GM21528 (cell line): ENCODE measurements around the gene DLGAP4.
"Not testable (repeated sequence)": the region's sequence is repeated elsewhere in the genome, so short reads cannot be mapped to it uniquely, and the experiment has no call there.

Experiments
- ATAC-seq: cut with Tn5 transposase; IDR thresholded peaks from one replicate; pipeline ENCODE4 v1.9.1; 2021; ENCODE audit warnings: mild to moderate bottlenecking, moderate library complexity; ENCODE audit not compliant: unreplicated experiment, low FRiP score

The DLGAP4 gene

GRCh38 chr20:36522412-36522811 lies 216.3 kb downstream of the DLGAP4 start:
- ATAC-seq, result not testable (repeated sequence)

GRCh38 chr20:36523341-36523740 lies 217.2 kb downstream of the DLGAP4 start:
- ATAC-seq, result no peak

- ATAC-seq, result no peak
These were observed 219.7 kb downstream of the DLGAP4 start for GRCh38 chr20:36525620-36526365.

- ATAC-seq, result no peak
These were observed 220.4 kb downstream of the DLGAP4 start for GRCh38 chr20:36526521-36527011.

- ATAC-seq, result no peak
These were observed 221.4 kb downstream of the DLGAP4 start for GRCh38 chr20:36527331-36528125.

GRCh38 chr20:36528176-36528874 lies 222.2 kb downstream of the DLGAP4 start:
- ATAC-seq, result no peak

GRCh38 chr20:36528875-36529417 lies 222.8 kb downstream of the DLGAP4 start:
- ATAC-seq, result no peak

GRCh38 chr20:36532388-36532787 lies 226.2 kb downstream of the DLGAP4 start:
- ATAC-seq, result no peak

GRCh38 chr20:36532822-36533221 lies 226.7 kb downstream of the DLGAP4 start:
- ATAC-seq, result no peak

- no peak for ATAC-seq
These were observed 232.0 kb downstream of the DLGAP4 start for GRCh38 chr20:36538026-36538722.

- no peak for ATAC-seq
These were observed 234.5 kb downstream of the DLGAP4 start for GRCh38 chr20:36540551-36541211.

GRCh38 chr20:36541227-36541767 lies 235.2 kb downstream of the DLGAP4 start, which contains the start of gene MYL9:
Gene MYL9 (plus strand): TSS chr20:36541519. CDS start chr20:36544885, 3,366 bp downstream.
- no peak for ATAC-seq

- no peak for ATAC-seq
These were observed 235.8 kb downstream of the DLGAP4 start for GRCh38 chr20:36541768-36542488.

GRCh38 chr20:36542516-36543183 lies 236.5 kb downstream of the DLGAP4 start:
- ATAC-seq, result no peak

GRCh38 chr20:36543184-36544133 lies 237.3 kb downstream of the DLGAP4 start:
- ATAC-seq, result no peak

GRCh38 chr20:36544134-36545018 lies 238.2 kb downstream of the DLGAP4 start:
- ATAC-seq, result no peak
